UCSD-AML1 (cell line): Measurements from ENCODE around the gene C1orf115.
"Not testable (repeated sequence)": the region's sequence is repeated elsewhere in the genome, so short reads cannot be mapped to it uniquely, and the experiment has no call there.

Experiments used
- DNase-seq: peaks from one replicate; lab custom pipeline; 2025; ENCODE audit not compliant: unreplicated experiment; lab: John Stamatoyannopoulos, UW

The C1orf115 gene

DNA sequence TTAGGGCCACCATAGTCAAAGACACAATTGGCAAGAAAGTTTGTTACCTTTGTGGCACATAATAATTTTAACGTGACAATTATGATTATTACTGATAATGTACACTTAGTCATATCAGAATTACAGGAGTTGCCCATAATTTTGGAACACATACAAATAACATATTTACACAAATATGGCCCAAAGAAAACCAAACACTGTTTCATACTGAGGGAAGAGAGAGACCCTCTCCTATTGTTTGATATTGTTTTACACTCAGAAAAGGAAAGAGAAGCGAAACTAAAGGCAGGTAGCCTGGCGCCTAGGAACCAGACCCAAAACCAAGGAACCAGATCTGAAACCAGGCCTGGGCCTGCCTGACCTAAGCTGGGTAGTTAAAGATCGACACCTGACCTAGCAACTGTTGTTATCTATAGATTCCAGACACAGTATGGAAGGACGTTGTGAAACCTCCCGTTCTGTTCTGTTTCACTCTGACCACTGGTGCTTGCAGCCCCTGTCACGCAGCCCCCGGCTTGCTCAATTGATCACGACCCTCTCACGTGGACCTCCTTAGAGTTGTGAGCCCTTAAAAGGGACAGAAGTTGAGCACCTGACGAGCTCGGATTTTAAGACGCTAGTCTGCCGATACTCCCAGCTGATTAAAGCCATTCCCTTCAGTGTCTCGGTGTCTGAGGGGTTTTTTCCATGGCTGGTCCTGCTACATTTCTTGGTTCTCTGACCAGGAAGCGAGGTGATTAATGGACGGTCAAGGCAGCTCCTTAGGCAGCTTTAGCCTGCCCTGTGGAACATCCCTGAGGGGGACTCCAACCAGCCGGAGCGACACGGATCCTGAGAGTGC lies 27.9 kb downstream of the C1orf115 start:
- DNase-seq: no peak

DNA sequence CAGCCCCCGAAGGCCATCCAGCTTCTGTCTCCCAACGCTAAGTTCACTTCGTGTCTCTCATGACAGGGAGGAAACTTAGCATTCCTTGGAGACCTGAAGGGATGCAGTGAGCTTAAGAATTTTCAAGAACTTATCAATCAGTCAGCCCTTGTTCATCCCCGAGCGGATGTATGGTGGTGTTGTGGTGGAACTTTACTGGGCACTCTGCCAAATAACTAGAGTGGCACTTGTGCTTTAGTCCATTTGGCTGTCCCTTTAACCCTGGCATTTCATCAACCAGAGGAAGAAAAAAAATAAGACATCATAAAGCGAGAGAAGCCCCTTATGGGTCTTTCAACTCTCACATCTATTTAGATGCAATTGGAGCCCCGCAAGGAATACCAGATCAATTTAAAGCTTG lies 31.1 kb downstream of the C1orf115 start:
- not testable (repeated sequence) for DNase-seq

DNA sequence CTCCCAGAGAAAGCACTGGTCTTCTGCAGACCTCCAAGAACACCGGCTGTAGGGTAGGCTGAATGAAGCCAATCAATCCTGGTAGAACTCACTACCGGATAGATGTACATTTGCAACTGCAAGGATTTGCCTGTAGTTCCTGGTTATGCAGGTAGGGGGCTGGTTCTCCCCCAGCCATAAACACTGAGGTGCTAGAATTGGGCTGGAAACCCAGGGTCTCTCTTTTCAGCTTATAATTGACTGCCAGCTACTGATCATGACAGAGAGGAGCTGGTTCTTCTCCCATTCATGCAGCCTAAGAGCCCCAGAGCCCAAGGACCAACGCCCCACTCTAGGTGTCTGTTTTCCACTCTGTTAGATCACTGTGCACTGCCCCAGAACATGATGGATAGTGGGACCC lies 36.5 kb downstream of the C1orf115 start:
- no peak for DNase-seq

DNA sequence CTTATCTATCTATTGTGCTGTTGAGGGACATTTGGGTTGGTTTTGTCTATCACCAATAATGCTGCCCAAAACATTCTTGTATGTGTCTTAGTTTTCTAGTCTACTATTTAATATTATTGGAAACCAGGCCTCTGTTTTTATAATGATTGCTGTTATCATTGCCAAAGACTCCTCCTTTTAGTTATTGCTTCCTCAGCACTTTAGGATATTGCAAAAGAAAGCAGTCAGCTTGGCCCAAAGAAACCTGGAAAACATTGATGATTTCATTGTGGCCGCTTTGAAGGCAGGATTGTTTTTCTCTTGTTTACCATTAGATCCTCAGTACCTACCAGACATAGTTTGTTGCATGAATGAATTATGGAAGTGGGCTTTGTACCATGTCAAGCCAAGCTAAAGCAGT lies 37.4 kb downstream of the C1orf115 start:
- no peak for DNase-seq

DNA sequence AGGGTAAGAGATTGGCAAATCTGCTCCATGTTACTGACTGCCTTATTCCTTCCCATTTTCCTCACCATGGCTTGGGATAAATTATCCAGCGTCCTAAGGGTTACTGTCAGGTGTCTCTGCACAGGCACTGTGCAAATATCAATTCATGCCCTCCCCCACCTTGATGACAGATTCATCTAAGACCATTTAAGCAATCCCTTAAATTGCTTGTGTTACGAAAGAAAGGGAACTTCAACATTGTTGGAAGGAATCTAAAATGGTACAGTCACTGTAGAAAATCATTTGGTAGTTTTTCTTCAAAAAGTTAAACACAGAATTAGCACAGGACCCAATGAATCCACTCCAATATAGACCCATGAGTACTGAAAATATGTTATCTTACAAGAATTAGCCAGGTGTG lies 40.3 kb downstream of the C1orf115 start:
- DNase-seq: no peak

DNA sequence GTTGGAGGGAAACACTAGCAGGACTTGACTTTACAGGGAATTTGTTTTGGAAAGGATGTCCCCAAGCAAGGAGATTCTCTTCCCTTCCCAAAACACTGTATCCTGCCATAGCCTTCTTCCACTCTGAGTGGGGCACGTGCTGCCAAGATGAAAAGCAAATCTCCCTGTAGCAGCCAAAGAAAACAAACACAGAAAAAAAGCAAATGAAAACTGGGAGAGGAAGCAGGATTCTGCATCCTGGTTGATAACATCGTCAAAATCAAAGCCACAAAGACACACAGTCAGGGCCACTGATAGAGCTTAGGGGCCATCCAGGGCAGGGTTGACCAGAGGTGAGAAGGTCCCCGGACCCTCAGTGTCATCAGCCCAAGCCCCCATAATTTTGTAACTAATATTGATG lies 42.0 kb downstream of the C1orf115 start:
- DNase-seq: no peak

DNA sequence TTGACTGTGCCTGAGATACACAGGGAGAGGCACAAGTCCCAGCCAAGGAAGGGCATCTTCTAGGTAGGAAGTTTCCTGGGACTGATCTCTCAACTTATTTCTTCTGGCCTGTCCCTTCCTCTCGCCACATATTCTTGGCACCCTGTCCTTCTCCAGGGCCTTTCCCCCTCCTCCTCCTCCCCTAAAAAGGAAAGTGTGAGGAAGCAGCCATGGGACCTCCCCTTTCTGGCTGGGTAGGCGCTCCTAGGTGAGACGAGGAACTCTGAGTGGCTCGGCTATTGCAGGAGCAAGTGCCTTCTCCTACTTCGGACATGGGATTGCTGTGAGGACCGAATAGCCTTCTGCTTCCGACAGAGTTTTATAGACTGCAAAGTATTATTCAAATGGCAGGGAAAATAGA lies 42.5 kb downstream of the C1orf115 start:
- no peak for DNase-seq

DNA sequence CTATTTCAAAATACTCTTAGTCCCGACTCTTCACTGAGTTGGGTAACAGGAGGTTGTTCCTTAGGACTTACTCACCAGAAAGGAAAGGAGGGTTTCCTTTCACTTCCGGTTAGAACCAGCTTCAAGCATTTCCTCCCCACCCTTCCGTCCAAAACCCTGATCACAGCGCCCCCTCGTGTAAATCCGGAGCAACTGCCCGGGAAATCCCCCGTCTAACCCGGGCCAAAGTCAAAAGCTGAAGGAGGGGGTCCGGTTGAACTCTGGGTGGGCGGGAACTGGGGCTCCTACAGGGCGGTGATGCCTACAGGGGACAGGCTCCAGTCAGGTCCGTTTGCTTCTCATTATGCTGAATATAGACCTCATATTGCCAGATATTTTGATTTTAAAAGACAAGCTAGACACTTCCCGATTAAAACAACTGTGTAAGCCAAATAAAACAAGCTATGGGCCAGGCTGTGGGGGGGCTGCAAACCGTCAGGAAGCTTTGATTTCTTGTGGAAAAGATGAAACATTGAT lies 43.0 kb downstream of the C1orf115 start:
- peak; percentile 69 for DNase-seq

DNA sequence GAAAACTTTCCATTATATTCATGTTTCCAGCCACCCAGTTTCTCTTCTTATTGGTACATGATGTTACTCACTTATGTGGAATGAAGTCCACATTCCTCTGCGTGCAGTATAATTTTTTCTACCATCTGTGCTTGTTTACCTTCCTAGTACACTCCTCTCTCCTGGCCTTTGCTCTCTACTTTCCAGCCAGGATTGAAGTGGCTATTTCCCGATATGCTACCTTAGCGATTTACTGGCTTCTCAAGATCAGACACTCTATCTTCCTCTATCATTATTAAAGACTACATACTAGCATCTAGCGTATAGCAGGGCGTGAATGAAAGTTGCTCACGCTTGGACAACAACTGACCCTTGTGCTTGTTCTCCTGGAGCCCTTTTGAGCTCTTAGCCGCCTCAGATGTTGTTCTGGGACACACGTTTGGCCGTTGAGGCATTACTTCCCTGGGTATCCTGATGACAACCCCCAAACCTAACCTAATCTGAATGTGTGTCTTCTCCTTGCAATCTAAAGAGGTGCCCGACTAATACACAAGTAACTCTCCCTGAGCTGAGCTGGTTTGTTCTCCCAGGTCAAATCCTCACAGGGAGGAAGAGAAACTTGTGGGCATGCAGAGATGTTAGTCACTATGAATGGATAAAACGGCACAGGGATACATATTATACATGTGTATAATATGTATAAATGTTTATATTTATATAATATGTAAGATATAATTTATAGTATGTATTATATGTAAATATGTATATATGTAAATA lies 44.6 kb downstream of the C1orf115 start:
- DNase-seq: no peak

DNA sequence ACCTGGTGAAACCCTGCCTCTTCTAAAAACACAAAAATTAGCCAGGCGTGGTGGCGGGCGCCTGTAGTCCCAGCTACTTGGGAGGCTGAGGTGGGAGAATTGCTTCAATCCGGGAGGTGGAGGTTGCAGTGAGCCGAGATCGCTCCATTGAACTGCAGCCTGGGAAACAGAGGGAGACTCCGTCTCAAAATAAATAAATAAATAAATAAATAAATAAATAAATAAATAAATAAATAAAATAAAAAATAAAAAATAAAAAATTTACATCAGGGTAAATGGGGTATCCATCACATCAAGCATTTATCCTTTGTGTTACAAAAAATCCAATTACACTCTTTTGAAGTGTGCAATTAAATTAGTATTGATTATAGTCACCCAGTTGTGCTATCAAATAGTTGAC lies 46.1 kb downstream of the C1orf115 start:
- not testable (repeated sequence) for DNase-seq

DNA sequence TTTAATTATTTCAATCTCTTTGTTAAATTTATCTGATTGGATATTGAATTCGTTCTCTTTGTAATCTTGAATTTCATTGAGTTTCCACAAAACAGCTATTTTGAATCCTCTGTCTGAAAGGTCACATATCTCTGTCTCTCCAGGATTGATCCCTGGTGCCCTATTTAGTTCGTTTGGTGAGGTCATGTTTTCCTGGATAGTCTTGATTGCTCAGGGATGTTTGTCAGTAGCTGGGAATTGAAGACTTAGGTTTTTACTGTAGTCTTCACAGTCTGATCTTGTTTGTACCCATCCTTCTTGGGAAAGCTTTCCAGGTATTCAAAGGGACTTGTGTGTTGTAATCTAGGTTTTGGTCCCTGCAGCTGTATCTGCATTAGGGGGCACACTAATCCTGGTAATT lies 51.2 kb downstream of the C1orf115 start:
- no peak for DNase-seq

DNA sequence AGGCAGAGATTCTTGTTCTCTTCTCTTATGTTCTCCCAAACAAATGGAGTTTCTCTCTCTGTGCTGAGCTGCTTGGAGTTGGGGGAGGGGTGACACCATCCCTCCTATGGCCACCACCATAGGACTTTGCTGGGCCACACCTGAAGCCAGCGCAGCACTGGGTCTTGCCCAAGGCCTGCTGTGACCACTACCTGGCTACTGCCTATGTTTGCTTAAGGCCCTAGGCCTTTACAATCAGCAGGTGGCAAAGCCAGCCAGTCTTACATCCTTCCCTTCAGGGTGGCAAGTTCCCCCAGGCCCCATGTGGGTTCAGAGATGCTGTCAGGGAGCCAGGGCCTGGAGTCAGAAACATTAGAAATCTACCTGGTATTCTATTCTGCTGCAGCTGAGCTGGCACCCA lies 51.7 kb downstream of the C1orf115 start:
- no peak for DNase-seq

DNA sequence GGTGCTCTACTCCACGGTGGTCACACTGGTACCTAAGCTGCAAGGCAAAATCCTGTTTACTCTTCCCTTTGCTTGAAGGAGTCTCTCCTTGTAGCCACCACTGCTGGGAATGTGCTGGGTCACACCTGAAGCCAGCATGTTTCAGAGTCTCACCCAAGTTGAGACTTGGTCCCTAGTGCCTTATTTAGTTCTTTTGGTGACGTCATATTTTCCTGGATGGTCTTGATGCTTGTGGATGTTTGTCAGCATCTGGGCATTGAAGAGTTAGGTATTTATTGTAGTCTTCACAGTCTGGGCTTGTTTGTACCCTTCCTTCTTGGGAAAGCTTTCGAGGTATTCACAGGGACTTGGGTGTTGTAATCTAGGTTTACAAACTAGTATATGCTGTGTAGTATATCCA lies 52.4 kb downstream of the C1orf115 start:
- no peak for DNase-seq

DNA sequence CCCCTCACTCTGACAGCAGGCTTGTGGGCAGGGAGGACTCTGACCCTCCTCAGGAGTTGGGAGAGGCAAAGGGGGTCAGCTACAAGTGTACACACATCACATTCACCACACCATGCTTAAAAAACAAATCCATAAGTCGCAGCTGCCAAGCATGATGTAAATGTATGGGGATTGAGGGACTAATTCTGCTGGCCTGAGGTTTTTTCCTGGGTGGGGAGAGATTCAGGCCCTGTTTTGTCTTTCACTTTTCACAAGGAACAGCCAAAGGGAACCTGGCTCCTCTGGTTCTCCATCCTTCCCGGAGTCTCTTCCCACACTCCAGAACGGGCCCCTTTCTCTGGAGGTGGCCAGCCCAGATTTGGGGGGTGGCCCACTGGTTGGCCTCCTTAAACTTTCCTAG lies 56.7 kb downstream of the C1orf115 start:
- no peak for DNase-seq

DNA sequence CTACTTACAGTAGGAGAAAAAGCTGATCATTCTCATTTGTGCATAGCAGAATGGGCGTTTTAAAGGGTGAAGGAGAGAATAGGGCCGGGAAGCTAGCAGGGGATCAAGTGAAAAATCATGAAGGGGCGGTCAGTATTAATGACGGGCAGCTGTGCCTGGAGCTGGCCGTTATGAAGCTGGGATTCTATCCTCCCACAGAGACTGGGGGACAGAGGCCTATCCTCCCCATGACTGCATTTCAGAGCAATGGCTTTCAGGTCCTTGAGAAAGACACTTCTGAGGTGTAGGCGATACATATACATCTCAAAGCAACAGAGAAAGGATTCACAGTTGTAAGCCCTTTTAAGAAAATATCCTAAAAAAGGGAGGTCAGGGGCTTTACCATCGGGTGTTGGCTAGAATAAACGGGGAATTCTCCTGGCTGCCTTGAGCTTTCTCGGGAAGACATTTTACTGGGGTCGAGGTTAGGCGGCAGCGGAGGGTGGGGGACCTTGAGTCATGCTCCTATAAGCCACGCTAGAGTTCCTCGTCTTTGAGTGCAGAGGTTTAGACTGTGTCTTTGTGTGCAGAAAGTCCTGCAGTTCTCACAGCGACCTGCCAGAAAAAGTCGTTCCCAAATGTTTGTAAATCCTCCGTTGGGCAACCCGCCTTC lies 57.4 kb downstream of the C1orf115 start:
- DNase-seq: no peak

DNA sequence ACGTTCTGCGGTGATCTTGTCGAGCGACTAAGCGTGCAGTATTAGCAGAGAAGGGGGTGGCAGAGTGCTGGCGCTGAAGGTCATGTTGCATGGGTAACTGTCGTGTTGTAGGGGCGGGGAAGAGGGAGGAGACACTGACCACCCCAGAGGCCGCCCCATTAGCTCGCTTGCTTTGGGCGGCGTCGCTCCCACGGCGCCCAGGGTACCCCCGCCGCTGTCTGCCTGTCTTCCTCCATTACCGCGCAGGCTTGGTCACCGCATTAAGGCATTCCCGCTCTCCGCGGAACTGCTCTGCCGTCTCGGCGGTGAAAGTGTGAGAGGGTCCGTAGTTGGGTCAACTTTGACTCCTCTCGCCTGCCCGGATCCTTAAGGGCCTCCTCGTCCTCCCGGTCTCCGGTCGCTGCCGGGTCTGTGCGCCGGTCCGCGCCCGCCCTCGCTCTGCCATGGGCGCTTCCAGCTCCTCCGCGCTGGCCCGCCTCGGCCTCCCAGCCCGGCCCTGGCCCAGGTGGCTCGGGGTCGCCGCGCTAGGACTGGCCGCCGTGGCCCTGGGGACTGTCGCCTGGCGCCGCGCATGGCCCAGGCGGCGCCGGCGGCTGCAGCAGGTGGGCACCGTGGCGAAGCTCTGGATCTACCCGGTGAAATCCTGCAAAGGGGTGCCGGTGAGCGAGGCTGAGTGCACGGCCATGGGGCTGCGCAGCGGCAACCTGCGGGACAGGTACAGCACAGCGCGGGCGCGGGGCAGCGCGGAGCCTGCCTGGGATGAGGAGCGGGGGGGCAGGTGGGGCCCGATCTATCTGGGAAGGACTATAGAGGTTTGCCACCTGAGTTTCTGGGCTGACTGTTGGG lies 58.1 kb downstream of the C1orf115 start, which contains the start of gene MTARC2:
MTARC2 (plus strand) TSS at position 234 of the 846 bp plus-strand sequence; CDS start at position 444, 210 bp downstream.
- DNase-seq: no peak
